ENCODE measurements around the gene PALLD.

The PALLD gene

DNA sequence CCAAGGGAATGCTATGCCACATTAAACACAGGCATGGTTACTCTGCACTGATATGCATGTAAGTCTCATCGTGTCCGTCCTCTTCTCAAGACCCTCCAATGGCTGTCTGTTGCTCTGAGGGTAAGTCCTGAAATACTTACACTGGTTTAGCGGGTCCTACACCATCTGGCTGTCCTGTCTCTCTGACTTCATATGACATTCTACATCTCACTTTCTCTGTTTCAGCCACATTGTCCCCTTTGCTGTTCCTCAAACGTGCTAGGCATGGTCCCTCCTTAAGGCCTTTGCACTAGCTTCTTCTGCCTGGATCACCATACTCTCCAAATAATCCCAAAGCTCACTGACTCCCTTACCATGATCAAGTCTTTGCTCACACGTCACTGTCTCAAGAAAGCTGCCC lies 131.4 kb downstream of the PALLD start:
- no peak for DNase-seq

DNA sequence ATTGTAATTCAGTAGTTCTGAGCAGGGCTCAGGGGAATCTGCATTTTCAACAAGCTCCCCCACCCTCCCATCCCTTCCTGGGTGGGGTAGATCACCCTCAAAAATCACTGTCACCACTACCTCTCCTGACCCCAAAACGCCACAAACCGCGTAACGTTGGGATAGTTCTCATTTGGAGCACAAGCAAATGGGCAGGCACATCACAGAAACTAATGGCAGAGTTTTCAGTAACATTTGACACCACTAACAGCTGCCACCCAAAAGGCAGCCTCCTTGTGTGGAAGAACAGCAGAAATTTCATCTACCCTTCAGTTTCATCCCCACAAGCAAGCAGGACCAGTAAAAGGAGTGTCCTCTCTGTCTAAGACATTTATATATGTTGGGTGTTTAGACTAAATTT lies 132.7 kb downstream of the PALLD start:
- no peak for DNase-seq

DNA sequence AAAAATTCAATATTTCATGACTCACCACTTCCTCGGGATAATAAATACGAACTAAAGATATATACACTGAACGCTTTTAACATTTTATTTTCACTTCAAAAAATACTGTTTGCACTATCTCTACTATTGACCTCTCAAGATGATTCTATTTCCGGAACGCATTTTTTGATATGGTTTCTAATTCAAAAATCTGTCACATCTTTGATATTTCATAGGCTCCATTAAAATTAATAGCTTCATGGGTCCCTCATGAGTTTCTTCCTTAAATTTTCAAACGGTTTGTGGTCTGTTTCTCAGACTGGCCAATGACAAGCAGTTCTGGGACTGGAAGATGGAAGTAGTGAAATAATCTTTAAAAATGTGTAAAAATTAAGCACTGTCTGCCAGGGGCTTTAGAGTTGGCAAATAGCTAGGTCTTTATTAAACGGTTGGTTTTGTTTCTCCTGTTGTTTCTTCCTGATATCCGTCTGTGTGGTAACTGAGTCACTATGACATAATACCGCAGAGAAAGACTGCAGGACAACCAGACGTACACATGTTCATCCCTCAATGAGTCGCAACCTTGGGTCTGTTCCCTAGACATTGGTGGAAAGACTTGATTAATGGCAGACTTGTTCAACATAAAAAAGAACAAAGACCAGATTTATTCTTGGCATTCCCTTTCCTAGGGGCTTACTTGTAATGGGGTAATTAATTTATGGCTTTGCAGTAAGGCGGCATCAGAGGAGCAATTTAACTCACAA lies 133.8 kb downstream of the PALLD start:
- no peak for DNase-seq

DNA sequence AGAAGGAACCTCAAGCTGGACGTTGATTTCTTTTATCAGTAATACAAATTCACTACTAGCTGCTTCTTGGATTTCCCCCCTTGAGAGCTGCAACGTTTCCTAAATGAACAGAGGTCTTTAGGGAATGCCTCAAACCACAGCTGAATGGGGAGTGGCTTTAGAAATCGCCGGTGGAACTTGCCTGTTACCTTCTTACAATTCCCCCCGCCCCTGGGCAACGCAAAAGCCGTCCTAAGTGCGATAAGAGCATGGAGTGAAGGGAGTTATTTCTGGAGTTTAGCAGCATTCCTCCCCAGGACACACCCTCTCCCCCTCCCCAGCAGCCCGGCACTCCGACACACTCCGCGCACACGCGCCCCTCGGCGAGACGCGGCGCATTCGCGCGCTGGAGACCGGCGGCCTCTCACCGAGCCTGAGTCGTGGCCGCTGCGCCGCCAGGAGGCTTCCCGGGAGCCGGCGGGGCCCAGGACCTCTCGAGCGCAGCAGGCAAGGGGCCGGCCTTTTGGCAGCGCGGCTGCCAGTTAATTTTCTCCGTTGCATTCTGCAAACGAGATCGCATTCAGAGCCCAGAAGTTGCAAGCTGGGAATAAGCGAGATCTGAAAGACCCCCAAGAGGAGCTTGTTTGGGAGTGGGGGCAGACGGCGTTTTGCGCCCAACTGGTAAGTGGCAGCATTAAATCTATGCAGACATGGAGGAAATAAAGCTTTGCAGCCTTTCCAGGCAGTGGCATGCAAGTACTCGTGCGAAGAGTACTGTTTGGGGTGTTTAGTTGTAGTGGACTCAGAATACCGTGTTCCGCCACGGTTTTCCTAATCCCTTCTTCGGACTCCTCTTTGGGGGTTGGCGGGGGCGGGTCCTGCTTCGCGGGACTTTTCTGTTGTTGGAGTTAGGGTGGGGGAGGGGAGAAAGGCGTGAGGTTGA lies 134.7 kb downstream of the PALLD start:
- no peak for DNase-seq

DNA sequence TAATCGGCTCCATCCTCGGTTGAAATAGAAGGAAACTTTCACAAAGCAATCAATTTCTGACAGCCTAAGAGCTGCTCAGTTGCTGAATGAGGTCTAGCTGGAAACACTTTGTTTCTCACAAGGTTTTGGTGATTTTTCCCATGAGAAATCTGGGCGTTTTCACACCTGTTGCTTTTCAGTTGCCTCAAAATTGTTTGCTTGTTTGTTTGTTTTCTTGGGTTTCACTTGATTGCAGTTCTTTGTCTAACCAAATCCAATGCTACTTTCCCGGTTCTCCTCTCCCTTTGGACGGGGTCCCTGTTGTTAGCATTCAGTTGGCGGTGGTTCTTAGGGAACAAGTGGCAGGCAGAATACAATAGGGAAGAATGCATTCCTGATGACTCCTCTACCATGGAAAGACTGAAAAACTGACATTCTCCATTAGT lies 135.5 kb downstream of the PALLD start:
- DNase-seq = no peak

DNA sequence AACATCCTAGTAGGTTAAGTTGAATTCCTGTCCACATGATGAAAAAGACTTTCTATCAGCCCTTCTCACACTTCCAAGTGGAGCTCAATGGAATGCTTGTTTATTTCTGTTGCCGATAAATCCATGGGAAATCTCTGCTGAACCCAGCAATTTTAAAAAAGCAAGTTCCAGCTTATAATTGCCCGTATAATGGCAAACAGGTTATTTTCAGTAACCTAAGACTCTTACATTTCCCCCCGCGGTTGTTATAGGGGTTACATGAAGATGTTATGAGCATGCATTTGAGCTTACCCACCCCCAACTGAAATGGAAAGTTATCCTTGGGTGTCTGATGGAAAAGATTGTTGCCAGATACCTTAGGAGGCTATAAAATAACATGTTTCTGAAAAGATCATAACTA lies 136.2 kb downstream of the PALLD start:
- no peak for DNase-seq

DNA sequence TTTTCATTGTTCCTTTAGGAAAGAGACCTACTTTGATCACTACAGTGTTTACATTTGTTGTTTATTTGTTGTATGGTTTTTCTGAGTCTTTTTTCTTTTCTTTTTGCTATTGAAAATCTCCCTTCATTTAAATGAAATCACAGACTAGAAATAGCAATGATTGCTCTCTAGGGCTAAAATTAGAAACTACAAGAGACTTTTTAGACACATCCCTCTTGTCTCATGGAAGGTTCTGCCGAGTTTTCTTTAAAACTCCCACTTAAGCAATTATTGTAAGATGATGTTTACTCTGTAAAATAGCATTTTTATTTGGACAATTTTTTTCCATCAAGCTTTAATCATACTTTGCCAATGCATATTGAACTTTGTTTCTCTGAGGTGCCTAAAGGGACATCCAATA lies 136.6 kb downstream of the PALLD start:
- no peak for DNase-seq

DNA sequence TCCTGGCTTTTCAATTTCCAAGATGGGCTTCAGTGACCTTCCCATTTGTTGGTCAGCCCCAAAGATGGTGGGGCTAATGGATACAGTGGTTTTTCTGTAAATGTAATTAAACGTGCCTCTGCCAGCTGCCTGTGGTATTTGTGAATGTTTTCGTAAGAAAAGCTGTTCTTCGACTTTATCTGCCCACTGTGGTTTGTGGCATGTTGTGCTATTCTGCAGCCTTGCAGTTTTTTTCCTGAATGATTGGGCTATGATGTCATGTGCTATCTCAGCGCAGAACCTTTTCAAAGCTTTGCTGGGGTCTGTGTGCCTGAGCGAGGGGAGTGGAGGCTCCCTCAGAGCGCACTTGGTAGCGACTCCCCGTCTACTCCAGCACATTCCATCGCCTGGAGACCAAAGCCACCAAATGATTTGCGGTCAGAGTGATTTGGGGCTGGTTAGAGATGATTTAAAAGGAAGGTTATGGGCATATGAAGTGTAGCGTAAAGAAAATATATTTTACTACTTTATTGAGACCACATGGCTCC lies 137.5 kb downstream of the PALLD start:
- DNase-seq = no peak

DNA sequence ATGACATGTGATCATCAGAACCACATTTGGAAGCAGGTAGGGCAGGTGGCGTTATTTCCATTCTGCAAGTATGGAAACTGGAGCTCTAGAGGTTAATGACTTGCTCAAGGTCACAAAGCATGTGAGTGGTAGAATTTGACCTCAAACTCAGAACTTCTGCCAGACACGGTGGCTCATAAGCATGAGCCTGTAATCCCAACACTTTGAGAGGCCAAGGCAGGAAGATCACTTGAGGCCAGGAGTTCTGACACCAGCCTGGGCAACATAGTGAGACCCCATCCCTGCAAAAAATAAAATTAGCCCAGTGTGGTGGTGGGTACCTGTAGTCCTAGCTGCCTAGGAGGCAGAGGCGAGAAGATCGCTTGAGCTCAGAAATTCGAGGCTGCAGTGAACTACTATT lies 139.2 kb downstream of the PALLD start:
- no peak for DNase-seq

DNA sequence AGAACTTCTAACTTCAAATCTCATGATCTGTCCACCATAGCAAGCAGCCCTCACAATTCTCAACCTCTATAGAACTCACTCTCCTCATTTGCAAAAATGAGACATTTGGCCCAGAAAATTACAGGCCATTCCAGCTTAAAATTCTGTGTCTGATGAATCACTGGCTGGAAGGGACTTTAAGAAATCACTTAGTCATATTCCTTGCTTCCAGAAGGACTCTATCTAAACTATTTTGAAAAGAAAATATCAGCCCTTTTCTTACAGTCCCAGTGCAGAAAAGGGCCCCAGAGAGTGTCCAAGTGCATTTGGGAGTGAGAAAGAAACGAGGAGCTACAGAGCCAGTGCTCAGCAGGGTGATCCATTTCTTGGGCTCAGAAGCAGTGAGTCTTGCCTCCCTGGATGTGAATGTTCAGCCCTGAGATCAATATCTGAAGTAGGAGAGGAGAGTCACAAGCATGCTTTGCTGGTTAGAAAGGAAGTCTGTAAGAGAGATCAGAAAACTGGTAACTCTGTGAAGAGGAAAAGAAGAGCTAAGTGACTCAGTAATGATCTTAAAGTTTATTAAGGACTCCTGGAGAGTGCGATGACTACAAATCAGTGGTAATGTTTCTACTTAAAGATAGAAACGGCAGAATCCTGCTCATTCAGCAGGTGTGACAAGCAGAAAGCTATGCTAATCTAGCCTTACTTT lies 139.8 kb downstream of the PALLD start:
- no peak for DNase-seq

DNA sequence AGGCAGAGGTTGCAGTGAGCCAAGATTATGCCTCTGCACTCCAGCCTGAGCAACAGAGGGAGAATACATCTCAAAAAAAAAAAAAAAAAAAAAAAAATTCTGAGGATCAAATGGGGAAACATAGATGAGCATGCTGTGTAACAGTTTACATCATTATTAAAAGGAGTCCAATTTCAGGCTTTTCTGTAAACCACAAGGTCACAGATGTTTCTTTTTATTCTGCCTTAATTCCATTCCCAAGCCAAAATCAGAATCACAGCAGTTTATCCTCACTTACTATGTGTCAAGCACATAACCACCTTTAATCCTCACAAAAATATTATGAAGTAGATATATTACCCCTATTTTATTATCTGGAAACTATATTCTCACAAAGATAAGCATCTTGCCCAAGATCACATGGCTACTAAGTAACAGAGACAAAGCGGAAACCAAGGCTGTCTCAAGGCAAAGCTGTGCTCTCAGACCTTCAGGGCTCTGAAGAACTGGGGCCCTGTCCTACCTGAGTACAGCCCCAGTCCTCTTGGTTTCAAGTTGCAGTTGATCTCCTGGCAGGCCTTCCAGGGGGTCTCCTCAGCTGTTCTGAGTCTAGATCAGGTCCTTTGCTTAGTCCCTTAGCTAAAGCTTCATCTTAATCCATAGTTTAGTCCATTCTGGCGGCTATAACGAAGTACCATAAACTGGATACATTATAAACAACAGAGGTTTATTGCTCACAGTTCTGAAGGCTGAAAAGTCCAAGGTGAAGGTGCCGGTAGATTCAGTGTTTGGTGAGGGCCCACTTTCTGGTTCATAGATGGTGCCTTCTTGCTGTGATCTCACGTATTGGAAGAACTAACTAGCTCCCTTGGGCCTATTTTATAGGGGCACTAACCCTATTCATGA lies 141.3 kb downstream of the PALLD start:
- no peak for DNase-seq

DNA sequence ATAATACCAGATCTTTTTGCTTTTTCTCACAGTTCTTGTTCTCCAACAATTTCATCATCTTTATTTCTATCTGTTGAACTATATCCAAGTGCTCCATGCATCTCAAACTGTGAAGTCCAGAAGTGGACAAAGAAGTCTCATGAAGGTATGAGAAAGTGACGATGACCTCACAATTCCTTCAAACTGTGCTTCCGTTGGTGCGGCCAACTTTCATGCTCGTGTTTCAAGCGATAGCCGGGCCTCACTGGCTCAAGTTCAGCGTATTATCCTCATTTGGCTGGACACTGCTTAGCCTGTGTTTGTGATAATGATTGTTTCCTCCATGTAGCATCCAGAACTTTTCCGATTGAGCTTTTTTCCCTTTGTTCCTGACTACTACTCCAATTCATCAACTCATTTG lies 143.1 kb downstream of the PALLD start:
- DNase-seq = no peak

DNA sequence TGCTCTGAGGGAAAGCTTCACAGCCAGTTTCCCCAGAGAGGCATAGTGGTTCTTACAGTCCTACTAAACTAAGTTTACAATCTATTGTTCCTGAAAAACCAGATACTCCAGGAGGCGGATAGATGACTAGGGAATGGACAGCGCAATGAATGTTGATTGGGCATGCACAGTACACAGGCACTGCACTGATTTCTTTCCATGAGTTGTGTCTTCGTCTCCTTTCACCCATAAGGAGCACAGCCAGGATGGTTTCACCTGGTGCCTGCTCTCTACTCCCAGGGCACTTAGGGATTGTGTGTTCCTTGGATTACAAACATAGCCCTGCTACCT lies 144.9 kb downstream of the PALLD start:
- DNase-seq = no peak

DNA sequence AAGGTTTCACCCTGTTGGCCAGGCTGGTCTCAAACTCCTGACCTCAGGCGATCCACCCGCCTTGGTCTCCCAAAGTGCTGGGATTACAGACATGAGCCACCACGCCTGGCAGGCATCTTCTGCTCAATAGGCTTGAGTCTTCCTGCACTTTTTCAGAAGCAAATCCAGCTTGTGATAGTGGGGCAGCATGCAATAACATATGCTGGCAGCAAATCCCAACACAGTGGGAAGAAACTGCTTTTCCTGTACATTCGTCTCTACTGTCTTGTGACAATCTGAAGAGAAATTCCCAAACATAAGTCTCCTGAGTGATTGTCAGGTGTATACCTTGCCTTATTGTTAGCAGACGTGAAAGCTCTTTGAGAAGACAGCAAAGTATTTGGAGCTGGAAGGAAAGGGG lies 145.7 kb downstream of the PALLD start:
- no peak for DNase-seq

DNA sequence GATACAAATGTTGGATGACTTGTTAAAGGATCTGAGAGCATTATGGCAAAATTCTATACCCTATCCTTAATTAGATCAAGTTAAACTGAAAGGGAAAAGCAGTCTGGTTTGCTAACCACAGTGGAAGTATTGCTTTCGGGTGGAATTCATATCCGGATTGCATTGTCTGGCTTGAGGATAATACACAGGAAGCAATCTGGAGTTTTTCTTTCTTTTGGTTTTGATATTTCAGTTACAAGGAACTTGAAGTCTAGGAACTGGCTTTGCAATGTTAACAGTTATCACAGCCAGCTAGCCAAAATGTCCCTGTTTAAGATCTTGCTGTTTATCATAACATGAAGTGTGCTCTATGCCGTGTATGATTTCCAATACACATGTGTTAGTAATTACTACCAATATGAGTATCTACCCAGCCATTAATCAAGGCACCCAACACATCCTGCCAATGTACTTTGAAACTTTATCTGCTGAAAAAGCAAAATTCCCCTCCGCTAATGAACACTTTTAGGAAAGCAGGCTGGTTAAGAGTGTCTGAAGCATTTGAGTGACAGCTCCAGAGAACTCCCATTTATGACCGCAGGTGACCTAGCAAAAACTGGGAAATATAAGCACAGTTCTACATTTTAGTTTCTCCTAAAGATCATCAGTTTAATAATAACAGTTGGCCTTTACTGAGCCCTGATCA lies 146.4 kb downstream of the PALLD start:
- no peak for DNase-seq

DNA sequence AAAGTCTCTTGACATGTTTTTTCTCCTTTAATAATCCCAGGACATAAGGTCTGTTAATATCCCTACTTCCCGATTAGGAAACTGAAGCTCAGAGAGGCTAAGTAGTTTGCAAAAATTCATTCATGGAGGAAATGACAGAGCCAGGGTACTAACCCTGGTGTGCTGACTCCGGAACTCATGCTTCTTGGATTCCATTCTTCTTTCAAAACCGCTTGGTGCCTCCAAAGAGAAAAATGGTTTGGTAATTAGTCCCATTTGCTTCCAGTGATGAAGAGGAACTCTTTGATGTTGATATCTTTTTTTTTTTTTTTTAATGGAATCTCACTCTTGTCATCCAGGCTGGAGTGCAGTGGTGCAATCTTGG lies 146.9 kb downstream of the PALLD start:
- DNase-seq = no peak

DNA sequence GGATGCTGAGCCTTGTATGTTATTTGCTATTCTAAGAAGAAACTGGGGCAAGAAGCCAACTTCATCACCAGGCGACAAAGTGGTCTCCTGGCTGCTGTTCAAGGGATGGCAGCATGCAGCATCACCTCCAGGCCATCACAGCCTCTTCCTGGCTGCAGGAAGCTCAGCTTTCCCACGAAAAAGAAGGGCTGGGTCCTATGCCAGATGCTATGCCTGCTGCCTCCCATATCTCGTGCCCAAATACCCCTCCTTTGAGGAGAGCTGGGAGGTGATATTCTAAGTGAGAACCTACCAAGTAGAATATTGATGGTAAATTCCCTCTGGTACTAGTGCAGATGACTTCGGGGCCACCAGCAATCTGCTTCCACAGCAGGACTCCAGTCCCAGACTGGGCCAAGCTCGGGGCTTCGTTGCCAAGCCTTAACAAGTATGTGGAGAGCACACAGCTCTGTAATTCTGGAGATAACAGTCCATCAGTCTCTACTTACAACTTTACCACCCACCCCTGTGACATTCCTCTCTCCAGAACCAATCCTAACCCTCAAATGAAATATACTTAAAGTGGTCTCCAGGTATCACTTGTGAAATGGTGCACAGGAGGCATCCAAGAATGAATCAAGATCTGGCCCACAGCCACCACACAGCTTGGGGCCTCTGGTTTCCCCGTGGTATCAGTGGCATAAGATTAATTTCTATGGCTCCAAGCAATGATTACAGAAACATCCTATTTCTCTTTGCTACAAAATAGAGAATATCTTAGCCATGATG lies 149.3 kb downstream of the PALLD start:
- no peak for DNase-seq

DNA sequence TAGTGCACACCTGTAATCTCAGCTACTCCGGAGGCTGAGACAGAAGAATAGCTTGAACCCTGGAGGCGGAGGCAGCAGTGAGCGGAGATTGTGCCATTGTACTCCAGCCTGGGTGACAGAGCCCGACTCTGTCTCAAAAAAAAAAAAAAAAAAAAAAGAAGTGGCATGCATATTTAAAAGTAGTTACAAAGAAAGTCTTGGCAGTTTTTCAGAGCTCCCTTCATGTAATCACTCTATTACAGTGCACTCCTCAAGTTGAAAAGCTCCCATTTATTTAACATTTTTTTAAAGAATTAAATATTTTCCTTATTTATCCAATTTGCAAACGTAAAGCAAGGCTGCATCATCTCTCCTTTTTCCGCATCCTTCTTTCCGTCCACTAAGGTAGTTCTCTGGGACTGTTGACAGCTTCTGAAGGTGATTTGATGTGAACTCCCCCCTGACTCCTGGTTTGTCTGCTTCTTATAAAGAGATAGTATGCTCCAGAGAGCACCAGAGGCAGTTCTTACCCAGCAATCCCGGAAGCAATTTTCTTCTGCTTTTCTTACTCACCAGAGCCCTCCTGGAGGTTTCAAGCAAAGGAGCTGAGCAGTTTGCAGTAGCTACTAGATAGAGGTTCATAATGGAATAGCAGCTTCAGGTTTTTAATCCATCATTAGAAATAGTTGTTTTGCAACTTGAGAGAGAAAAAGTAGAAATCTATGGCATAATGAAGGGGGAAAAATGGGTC lies 151.0 kb downstream of the PALLD start:
- no peak for DNase-seq

DNA sequence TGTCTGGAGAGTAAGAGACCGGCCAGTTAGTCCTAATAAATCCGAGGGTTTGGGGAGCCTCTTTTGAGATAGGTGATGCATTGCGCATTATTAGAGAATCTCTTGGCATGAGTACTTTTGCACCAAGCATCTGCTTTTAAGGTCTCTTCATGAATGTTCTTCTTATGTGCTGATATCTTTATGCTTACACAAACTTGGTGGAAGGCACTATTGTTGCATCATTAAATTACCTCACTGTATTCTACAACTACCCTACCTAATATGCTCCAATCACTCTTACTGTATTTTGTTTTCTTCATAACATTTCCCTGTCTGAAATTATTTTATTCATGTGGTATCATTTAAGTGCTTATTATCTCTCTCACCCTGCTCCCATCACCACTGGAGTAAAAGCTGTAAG lies 151.6 kb downstream of the PALLD start:
- DNase-seq = no peak

DNA sequence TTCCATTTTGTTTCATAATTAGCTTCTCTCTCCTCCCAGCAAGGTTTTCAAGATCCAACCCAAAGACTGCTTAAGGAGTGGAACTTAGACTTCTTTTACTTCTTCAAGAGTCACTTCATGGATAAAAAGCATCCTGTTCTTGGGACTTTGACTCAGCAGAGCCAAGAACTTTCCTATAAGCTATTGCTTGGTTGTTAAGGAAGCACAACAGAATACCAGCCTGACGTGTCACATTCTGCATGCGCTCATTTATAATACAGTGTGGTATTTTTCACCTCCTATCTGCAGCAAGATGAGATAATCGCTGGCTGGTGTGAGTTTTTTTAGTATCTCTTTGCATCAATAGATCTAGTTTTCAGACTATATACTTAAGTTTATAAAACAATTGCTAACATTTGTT lies 152.1 kb downstream of the PALLD start:
- no peak for DNase-seq

Measured in central memory CD4-positive, alpha-beta T cell (primary cell).